ENCODE results near the gene TMEM179. TPM values are rescaled to one million over a fixed set of nuclear protein-coding genes. Genes with fewer than 3 reads are reported as not detected.

TMEM179 gene
- polyA plus RNA-seq, 4 donors = 0.90 to 1.9 (median 1.5) TPM

DNA sequence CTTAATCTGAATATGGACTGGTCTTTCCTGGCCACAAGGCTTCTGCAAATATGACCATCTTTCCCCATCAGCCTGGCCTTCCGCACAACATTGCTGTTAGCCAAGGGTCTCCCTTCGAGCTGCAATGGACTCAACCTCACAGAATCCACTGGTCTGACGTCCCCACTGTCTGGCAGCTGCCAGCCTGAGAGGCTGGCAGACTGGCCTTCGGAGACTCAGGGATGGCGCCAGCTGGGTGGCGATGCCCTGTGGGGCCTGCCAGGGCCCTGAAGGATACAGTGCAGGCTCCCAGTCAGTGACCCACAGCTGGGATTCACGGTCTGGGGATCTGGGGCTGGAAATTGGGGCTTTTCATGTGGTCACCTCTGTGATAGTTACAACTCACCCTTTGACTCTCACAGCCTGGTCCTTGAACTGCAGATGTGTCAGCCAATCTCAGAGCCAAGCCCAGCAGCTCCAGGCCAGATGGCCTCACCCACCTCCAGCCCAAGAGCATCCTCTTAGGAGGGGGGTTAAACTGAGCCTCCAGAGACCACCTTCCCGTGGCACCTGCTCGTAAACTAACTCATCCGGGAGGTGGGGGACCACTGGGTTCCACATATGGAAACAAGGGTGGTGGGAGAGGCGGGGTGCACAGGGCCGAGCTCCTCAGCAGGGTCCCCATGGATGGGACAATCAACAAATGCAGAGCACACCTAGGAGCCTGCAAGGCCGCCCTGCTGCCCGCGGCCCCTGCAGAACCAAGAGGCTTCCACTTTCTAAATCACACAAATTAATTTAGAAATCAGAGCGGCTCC lies 46.1 kb downstream of the TMEM179 start:
- no peak for DNase-seq (ENCODE audit: low read depth in 4 of 4, low spot score in 2 of 4)

DNA sequence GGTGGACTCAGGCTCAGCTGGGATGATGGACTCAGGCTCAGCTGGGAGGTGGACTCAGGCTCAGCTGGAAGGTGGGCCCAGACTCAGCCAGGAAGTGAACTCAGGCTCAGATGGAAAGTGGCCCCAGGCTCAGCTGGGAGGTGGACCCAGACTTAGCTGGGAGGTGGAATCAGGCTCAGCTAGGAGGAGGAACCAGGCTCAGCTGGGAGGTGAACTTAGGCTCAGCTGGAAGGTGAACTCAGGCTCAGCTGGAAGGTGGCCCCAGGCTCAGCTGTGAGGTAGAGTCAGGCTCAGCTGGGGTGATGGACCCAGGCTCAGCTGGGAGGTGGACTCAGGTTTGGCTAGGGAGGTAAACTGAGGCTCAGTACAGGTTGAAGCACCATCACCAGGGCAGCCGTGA lies 46.8 kb downstream of the TMEM179 start:
- DNase-seq (ENCODE audit: low read depth in 4 of 4, low spot score in 2 of 4) = no peak

DNA sequence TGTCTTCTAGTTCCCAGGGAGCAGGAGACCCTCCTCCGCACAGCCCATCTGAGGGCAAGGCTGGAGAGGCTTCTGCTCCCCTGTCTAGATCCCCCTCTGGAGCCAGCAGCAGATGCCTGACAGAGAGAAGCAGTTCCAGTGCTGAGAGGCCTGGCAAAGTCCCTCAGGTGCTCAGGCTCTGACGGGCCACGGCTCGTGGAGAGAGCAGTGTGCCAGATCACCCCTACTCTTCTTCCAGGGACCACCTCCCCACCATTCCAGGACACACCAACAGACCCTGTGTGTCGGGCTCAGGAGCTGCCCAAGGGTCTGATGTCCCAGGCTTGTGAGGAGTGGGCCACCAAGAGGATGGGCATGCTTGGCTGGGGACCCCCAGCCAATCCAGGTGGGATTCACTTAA lies 47.5 kb downstream of the TMEM179 start:
- no peak for DNase-seq (ENCODE audit: low read depth in 4 of 4, low spot score in 2 of 4)

DNA sequence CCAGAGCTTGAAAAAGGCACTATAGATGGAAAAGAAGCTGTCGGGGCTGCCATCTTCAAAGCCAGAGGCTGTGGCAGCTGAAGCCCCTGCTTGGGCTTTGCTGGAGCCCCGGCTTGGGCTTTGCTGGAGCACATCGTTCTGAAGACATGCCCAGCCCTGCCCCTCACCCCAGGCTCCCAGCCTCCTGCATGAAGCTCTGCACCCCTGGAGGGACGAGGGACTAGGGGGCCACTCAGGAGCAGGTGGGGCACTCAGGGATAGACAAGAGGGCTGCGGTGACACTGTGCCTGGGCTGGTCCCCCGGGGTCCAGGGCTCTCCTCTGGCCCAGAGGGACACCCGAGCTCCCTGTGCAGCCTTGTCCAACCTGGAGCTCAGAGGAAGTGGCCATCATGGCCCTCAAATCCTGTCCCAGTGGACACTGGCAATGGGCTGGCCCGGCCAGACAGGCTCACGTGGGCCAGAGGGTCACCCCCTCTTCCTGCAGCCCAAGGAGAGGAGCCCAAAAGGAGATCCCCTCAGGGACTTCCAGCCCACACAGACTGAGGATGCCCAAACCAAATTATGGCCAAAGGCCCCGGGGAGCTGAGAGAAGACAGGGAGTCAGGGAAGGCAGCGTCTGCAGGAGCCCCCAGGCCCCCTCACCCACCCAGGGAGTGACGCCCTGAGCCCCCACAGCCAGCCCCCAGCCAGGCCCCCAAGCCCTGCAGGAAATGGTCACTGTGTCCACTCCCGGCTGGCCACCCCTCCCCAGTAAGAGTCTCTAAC lies 48.1 kb downstream of the TMEM179 start:
- no peak for DNase-seq (ENCODE audit: low read depth in 4 of 4, low spot score in 2 of 4)

DNA sequence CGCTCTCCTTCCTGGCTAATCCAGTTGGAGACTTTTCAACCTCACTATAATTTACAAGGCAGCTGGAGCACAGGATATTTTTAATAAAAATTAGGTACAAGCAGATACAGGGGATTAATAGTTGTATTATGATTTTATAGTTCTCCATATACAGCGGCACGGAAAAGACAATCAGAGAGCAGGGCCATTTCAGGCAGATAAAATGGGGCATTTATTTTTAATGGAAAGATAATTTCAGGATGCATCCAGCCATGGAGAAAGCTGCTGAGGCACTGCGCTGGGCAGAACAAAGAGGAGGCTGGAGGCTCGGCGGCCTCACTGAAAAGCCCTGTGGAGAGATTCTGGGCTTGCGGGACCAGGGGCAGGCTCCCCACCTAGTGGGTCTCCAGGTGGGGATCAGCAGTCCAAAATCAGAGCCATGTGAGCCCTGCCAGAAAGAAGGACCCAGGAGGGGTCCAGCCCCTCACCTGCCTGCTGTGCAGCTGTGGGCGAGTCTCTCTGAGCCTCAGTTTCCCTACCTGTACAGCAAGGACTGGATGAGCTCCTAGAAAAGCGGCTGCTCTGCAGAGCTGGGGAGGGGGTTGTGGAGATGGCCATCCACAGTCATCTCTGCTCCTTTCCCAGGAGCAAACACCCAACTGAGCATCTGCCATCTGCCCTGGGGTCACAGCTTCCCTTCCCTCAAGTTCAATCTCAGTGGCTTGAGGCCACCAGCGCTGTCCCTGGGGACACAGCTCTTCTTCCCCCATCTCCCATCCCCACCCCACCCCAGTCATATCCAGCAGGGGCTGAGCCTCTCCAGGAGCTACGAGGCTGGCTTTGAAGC lies 48.9 kb downstream of the TMEM179 start:
- no peak for DNase-seq (ENCODE audit: low read depth in 4 of 4, low spot score in 2 of 4)

DNA sequence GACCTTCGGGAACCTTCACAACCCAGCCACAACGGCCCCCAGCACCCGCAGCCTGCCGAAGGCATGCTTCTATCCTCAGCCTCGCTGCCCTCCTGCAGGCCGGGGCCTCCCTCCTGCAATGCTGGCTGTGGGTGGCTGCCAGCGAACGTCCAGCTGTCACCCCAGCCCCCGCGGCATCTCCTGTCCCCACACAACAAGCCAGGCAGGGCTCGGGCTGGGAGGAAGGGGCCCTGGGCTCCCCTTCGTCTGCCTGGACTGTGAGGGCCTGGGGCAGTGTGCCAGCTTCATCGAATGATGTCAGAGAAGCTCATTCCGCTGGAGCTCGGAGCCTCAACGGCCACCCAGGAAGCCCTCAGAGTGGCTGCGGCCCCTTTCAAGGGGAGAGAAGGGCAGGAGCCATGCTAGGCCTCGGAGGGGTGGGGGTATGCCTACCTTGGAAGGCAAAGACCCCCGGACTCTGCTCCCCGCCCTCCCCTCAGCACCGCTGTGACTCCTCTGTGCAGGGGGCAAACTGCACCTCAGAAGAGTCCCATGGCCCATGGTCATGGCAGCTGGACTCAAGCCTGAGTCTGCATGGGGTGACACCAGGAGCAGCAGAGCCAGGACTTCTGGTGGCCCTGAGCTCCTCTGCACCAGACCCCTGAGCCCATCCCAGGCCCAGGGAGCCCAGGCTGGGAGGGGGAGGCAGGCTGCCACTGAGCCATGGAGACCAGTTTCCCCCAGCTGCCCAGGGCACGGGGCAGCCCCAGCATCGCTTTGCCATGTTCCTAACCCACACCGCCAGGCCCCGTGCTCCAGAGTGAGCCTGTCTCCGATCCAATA lies 49.8 kb downstream of the TMEM179 start:
- DNase-seq (ENCODE audit: low read depth in 4 of 4, low spot score in 2 of 4) = no peak

DNA sequence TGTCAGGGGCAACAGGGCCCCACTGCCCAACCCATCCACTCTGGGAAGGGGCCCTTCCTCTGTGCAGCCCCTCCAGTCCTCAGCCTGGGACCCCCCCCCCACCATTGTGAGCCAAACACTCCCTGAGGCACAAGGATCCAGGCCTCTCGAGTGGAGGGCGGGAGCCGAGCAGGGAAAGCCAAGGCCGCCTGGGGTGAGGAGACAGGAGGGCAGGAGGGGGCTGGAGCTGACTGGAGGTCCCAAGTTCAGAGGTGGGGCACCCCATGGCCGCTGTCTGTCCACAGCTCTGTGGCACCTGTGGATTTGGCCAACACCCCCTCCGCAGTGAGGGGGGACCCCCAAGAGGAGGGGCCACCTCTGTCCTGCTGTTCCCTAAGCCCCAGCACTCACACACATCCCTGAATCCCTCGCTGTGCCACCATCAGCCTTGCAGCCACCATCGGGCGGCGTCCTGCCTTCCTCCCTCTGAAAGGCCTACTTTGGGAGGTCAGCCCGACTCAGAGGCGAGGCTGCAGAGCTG lies 50.4 kb downstream of the TMEM179 start:
- DNase-seq (ENCODE audit: low read depth in 4 of 4, low spot score in 2 of 4) = no peak

DNA sequence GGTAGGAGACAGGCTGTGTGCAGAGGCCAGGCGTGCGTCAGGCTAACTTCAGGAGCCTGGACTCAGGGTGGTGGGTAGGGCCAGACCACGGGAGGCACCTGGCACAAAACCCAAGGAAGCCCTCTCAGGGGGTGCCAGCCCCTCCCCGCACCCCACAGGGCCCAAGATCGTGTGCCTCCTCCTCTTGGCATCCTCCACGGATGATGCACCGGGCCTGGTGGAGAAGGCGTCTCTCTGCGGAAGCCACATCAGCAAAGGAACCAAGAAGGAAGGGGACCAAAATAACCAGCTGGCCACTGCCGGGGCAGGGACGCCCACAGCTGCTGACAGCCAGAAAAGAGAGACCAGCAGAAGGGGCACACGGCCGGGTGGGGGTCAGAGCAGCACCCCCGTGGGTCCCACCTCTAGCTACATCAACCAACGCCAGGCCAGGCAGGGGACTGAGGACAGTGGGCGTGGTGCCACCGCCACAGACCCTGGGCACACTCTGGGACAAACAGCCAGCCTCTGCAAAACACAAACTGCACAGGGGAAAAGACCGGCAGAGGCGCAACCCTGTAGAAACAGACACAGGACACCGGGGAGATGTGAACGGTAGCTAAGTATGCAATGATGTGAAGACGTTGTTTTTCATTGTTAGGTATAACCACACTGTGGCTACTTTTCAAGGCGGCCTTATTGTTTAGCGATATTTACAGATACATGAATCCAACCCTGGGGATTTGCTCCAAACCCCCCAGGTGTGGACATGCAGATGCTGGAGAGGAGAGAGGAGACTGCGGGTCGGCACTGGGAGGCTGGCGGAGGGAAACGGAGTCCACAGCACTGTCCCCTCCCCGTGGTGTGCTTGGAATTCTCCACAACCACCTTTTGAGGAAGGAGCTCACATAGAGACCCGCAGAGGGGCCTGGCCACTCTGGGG lies 51.1 kb downstream of the TMEM179 start:
- no peak for DNase-seq (ENCODE audit: low read depth in 4 of 4, low spot score in 2 of 4)

DNA sequence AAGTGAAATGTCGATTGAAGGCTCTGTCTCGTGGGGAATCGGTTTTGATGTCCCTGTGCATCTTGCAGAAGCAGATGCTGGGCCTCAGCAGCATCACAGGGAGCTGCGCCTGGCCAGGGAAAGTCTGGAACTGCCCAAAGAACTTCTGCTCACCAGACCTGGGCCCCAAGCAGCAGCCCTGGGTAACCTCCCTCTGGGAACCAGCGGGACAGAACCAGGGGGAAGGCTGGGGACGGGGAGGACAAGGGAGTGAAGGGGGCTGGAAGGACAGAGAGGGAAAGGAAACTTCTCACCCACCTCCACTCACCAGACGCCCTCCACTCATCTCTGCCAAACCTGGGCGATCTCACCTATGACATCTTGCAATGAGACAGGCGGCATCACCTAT lies 51.8 kb downstream of the TMEM179 start:
- DNase-seq (ENCODE audit: low read depth in 4 of 4, low spot score in 2 of 4) = no peak

DNA sequence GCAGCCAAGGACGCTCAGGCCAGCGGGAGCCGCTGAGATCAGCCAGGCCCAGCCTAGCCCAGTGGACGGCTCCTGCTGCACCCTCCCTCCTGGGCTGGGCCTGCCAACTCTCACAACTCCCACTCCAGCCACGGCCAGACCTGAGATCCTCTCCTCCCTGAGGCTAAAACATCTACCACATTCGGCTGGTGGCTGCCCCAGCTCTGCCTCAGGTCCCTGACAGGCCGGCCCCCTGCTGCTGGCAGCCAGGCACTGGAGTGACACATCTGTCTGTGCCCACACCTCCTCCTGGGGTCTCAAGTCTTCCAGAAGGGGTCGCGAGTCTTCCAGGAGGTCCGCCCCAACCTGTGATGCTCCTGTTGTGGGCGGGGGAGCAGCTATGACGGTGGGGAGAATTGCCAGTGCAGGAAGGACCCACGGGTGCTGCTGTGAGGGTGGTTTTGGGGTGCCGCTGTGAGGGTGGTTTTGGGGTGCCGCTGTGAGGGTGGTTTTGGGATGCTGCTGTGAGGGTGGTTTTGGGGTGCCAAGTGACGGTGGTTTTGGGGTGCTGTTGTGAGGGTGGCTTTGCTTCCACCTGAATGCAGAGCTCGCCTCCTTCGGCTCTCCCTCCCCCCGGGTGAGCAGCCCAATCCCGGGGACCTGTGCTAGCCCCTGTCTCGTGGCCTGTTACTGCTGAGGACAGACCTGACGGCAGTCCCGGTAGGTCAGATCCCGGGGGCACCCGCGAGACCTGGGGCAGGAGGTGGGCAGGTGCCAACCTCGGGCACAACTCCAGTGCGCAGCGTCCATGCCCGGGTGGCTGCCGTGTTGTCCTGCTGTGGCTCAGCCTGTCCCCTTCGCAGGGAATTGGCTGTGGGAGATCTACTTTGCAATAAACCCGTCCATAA lies 52.5 kb downstream of the TMEM179 start:
- DNase-seq (ENCODE audit: low read depth in 4 of 4, low spot score in 2 of 4) = no peak

DNA sequence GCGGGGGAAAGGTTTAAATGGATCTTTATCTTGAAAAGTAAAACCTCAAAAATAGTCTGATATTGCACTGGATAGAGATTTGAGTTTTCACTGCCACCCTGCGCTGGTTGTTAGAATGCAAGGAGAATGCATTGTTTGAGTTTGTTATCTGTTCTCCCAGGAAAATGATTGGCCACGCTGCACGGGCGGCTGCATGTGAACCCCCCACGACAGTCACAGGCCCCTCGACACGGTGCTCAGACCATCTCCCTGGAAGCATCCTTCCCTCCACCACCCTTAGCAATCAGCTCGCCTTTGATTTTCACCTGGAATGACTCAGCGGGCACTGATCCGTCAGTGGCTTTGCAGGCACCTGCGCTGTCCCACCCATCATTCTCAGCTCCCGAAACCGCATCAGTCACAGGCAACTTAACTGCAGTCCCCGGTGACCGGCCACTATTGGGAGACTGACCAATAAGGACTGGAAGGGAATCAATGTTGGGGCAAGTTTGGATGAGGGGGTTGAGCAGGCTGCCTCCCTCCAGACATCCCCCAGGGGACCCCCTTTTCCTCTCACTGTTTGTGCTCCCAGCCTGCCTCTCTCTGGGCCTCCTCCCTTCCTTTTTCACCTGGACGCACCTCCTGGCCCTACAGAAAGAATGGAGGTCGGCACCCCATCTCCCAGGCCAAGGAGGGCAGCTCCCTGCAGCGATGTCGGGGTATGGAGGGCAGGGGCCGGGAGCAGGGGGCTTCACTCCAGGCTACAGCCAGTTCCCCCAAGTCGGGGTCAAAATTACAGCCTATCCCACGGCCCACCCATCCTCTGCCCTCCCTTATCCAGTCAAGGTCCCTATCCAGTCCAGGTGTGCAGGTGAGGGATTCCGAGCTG lies 53.5 kb downstream of the TMEM179 start:
- no peak for DNase-seq (ENCODE audit: low read depth in 4 of 4, low spot score in 2 of 4)

DNA sequence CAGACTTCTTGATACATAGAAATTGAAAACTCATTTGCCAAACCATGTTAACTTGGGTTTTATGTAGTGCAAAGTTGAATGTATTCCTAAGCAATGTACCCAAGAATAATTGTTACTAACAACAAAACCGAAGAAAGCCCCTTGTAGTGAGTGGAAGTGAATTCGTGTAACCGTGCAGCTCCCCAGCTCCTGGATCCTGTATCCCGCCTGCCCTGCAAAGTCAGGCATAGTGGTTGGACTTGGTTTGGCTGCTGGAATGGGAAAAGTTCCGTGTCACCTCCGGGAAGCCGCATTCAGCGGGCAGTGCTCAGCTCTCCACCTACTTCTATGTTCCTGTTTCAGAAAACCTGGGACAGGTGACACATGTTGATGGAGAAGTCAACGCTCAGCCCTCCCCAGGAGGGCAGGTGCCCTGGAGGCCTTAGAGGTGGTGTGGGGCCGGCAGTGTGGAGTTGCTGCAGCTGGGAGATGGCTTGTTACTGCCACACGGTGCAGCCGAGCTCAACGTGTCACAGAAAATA lies 54.2 kb downstream of the TMEM179 start:
- DNase-seq (ENCODE audit: low read depth in 4 of 4, low spot score in 2 of 4) = no peak

DNA sequence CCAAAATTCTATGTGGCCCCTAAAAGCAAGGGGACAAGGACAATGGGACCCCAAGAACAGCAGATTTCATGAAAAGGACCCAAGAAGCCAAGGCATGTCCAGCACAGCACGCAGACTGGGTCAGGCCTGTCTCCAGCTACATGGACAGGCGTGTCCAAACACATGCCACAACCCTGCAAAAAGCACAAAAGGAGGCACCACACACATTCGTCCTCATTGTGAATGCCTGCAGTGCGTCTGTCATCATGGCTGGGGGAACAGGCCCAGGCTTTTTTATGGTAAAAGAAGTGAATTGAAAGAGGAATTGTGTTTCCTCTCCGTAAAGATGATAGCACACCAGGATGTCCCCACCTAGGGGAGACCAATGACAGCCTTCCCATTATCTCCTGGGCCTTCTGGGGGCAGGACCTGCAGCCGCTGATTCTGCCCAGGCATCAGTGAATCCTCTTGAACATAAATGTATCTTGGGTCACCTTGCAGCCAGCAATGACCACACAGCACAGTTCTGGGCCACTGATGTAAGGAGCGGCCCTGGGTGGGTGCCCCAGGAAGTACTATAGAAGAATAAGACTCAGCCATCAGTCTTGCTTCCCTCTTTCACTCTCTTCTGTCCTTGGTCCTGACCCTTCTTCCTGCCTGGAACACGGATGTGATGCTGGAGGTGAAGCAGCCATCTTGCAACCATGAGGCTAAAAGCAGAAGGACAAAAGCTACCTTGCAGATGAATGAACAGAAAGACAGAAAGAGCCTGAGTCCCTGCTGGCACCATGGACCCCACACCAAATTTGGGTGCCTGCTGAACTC lies 54.8 kb downstream of the TMEM179 start:
- DNase-seq (ENCODE audit: low read depth in 4 of 4, low spot score in 2 of 4) = no peak

DNA sequence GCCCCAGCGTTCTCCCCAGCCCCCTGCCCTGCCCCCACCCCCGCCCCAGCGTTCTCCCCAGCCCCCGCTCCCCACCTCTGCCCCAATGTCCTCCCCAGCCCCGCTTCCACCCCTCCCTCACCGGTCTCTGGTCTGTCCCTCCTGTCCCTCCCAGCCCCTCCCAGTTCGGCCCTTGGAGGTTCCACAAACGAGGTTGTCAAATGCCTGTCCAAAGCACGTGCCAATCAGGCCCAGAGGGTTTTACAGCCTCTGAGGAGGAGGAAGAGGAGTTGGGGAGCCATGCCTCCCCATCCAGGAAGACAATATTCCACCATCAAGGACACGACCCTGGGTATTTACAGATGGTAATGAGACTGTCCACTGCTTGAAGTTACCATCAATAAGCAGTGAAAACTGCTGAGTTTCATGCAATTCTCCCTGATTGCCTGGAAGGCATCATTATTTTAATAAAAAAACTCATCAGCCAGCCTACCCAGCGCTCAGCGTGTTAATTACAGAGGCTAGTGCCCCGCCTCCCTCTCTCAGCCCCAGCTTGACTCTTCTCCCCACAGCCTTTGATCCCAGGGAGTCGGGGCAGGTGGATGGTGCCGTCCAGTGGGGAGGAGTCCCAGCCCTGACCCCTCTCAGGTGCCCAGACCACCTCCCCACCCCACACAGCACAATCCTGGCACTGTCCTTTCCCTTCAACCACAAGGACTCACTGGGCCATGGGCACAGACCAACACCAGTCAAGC lies 55.6 kb downstream of the TMEM179 start:
- no peak for DNase-seq (ENCODE audit: low read depth in 4 of 4, low spot score in 2 of 4)

DNA sequence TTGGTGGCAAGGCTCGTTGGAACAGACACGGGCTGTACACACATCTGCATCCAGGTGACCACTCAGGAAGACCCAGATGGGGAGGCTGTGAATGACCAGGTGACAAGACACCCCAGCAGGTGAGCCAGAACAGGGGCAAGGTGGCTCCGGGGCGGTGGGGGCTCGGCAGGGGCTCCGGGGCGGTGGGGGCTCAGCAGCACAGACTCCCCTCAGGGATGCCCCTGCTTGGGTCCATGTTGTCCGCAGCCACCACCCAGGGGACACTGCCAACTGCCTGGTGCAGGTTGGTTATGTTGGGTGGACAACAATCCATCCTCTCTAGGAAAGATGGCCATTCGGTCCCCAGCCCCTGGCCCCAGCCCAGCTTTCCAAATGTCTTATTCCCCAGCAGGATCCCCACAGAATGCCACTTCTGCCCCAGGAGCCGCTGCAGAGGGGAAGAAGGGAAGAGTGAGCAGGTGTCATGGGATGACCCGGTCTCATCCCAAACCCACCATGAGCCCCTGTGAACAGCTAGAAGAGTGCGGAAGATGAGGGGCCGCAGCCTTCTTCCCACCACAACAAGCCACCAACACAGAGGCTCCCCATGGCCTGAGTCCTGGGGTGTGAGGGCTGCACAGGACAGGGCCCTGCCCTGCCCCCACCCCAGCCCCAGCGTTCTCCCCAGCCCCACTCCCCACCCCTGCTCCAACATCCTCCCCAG lies 56.4 kb downstream of the TMEM179 start:
- DNase-seq (ENCODE audit: low read depth in 4 of 4, low spot score in 2 of 4) = no peak
